ENCODE measurements around the gene JADE1. TPM values are rescaled to one million over a fixed set of nuclear protein-coding genes. Genes with fewer than 3 reads are reported as not detected.

Gene JADE1
- polyA plus RNA-seq (ENCODE audit: insufficient read length in 4 of 4) = 10 to 100 TPM; 42.1 to 51.2 (median 44.6) TPM

GRCh38 chr4:128809477-128810330, at the start of gene JADE1:
TSS of gene JADE1 (plus strand) at chr4:128809700. CDS start at chr4:128831759, 22,059 bp downstream.
- DNase-seq (ENCODE audit: low read depth in 4 of 4, low spot score in 2 of 4) = peak; percentile 79 to 94 (median 90)

- DNase-seq (ENCODE audit: low read depth in 4 of 4, low spot score in 2 of 4) = no peak
These were observed 42.7 kb upstream of the JADE1 start for GRCh38 chr4:128766781-128767180.

- DNase-seq (ENCODE audit: low read depth in 4 of 4, low spot score in 2 of 4) = no peak
These were observed 41.0 kb upstream of the JADE1 start for GRCh38 chr4:128768373-128768996.

GRCh38 chr4:128769011-128769410, 40.5 kb upstream of the JADE1 start:
- no peak for DNase-seq (ENCODE audit: low read depth in 4 of 4, low spot score in 2 of 4)

- DNase-seq (ENCODE audit: low read depth in 4 of 4, low spot score in 2 of 4) = no peak
These were observed 38.7 kb upstream of the JADE1 start for GRCh38 chr4:128770807-128771206.

GRCh38 chr4:128775477-128775876, 34.0 kb upstream of the JADE1 start:
- DNase-seq (ENCODE audit: low read depth in 4 of 4, low spot score in 2 of 4) = no peak

- DNase-seq (ENCODE audit: low read depth in 4 of 4, low spot score in 2 of 4) = no peak
These were observed 33.6 kb upstream of the JADE1 start for GRCh38 chr4:128775916-128776315.

GRCh38 chr4:128776794-128777216, 32.7 kb upstream of the JADE1 start:
- DNase-seq (ENCODE audit: low read depth in 4 of 4, low spot score in 2 of 4) = no peak

GRCh38 chr4:128780688-128781087, 28.8 kb upstream of the JADE1 start:
- no peak for DNase-seq (ENCODE audit: low read depth in 4 of 4, low spot score in 2 of 4)

GRCh38 chr4:128782076-128782715, 27.3 kb upstream of the JADE1 start:
- no peak for DNase-seq (ENCODE audit: low read depth in 4 of 4, low spot score in 2 of 4)

- DNase-seq (ENCODE audit: low read depth in 4 of 4, low spot score in 2 of 4) = no peak
These were observed 26.5 kb upstream of the JADE1 start for GRCh38 chr4:128782875-128783614.

- DNase-seq (ENCODE audit: low read depth in 4 of 4, low spot score in 2 of 4) = peak in 2 of 4 donors; percentile 47 to 51
These were observed 21.8 kb upstream of the JADE1 start for GRCh38 chr4:128787509-128788311.

GRCh38 chr4:128793859-128794672, 15.4 kb upstream of the JADE1 start:
- DNase-seq (ENCODE audit: low read depth in 4 of 4, low spot score in 2 of 4) = peak in 1 of 4 donors; percentile 28

GRCh38 chr4:128796934-128797333, 12.6 kb upstream of the JADE1 start:
- no peak for DNase-seq (ENCODE audit: low read depth in 4 of 4, low spot score in 2 of 4)

GRCh38 chr4:128800284-128800683, 9.2 kb upstream of the JADE1 start:
- DNase-seq (ENCODE audit: low read depth in 4 of 4, low spot score in 2 of 4) = no peak

- no peak for DNase-seq (ENCODE audit: low read depth in 4 of 4, low spot score in 2 of 4)
These were observed 8.7 kb upstream of the JADE1 start for GRCh38 chr4:128800701-128801284.

GRCh38 chr4:128802680-128803628, 6.5 kb upstream of the JADE1 start:
- no peak for DNase-seq (ENCODE audit: low read depth in 4 of 4, low spot score in 2 of 4)
